Measurements from ENCODE around the gene EGFLAM. TPM values are rescaled to one million over a fixed set of nuclear protein-coding genes. Genes with fewer than 3 reads are reported as not detected.

The EGFLAM gene
- total RNA-seq, 2 experiments from 2014 or later: not detected

GRCh38 chr5:38341056-38341455, 82.7 kb downstream of the EGFLAM start:
- DNase-seq: no peak
- POLR2A ChIA-PET: no interaction called here
- H3K4me3 Mint-ChIP-seq: no peak overlapping the region

GRCh38 chr5:38341641-38342040, 83.3 kb downstream of the EGFLAM start:
- H3K27ac Mint-ChIP-seq: no peak overlapping the region
- no peak overlapping the region for H3K4me3 Mint-ChIP-seq
- H3K36me3 Mint-ChIP-seq: no peaks in the 10 kb centered on the region
- peaks cover 16% of the 10 kb centered on the region for H3K27me3 Mint-ChIP-seq
- no peaks in the 10 kb centered on the region for H3K4me1 Mint-ChIP-seq (ENCODE audit: low read depth)
- intact Hi-C loops (cut with micrococcal nuclease): no loop called here
- POLR2A ChIA-PET: no interaction called here
- DNase-seq: no peak
- CTCF ChIA-PET: no interaction called here
- H3K9me3 Mint-ChIP-seq: no peaks in the 10 kb centered on the region

More at GRCh38 chr5:38341056-38341455, 82.7 kb downstream of the EGFLAM start:
- Mint-ChIP-seq H3K36me3 (no peaks in the 10 kb centered on the region), H3K4me1 (ENCODE audit: low read depth) (no peaks in the 10 kb centered on the region), H3K27me3 (peaks cover 16% of the 10 kb centered on the region), H3K9me3 (no peaks in the 10 kb centered on the region), H3K27ac (no peak overlapping the region)
- CTCF ChIA-PET: no interaction called here
- intact Hi-C loops (cut with micrococcal nuclease): no loop called here

- peaks cover 16% of the 10 kb centered on the region for H3K27me3 Mint-ChIP-seq
- no peak overlapping the region for H3K27ac Mint-ChIP-seq
- no peak overlapping the region for H3K4me3 Mint-ChIP-seq
- CTCF ChIA-PET: no interaction called here
- no peaks in the 10 kb centered on the region for H3K9me3 Mint-ChIP-seq
- no peaks in the 10 kb centered on the region for H3K36me3 Mint-ChIP-seq
- intact Hi-C loops (cut with micrococcal nuclease): no loop called here
- POLR2A ChIA-PET: no interaction called here
- no peaks in the 10 kb centered on the region for H3K4me1 Mint-ChIP-seq (ENCODE audit: low read depth)
- DNase-seq: no peak
These were observed 83.9 kb downstream of the EGFLAM start for GRCh38 chr5:38342261-38342660.

GRCh38 chr5:38344891-38345290, 86.5 kb downstream of the EGFLAM start:
- ChIA-PET CTCF (no interaction called here), POLR2A (no interaction called here)
- Mint-ChIP-seq H3K9me3 (no peaks in the 10 kb centered on the region), H3K4me1 (ENCODE audit: low read depth) (peaks cover 6% of the 10 kb centered on the region), H3K36me3 (no peaks in the 10 kb centered on the region), H3K27me3 (peaks cover 4% of the 10 kb centered on the region), H3K27ac (no peak overlapping the region), H3K4me3 (no peak overlapping the region)
- intact Hi-C loops (cut with micrococcal nuclease): no loop called here
- DNase-seq: no peak

- intact Hi-C loops (cut with micrococcal nuclease): no loop called here
These were observed 88.2 kb downstream of the EGFLAM start for GRCh38 chr5:38346593-38346992.

GRCh38 chr5:38347040-38347763, 88.8 kb downstream of the EGFLAM start:
- intact Hi-C loops (cut with micrococcal nuclease): no loop called here
- Mint-ChIP-seq H3K27me3 (no peaks in the 10 kb centered on the region), H3K4me3 (no peak overlapping the region), H3K9me3 (no peaks in the 10 kb centered on the region), H3K36me3 (no peaks in the 10 kb centered on the region), H3K27ac (no peak overlapping the region), H3K4me1 (ENCODE audit: low read depth) (peaks cover 6% of the 10 kb centered on the region)
- CTCF ChIA-PET: no interaction called here
- no peak for DNase-seq
- POLR2A ChIA-PET: no interaction called here

More at GRCh38 chr5:38346593-38346992, 88.2 kb downstream of the EGFLAM start:
- no peaks in the 10 kb centered on the region for H3K36me3 Mint-ChIP-seq
- no peaks in the 10 kb centered on the region for H3K9me3 Mint-ChIP-seq
- no peaks in the 10 kb centered on the region for H3K27me3 Mint-ChIP-seq
- H3K4me1 Mint-ChIP-seq (ENCODE audit: low read depth): peaks cover 6% of the 10 kb centered on the region
- CTCF ChIA-PET: no interaction called here
- no peak overlapping the region for H3K4me3 Mint-ChIP-seq
- no peak for DNase-seq
- H3K27ac Mint-ChIP-seq: no peak overlapping the region
- POLR2A ChIA-PET: no interaction called here

GRCh38 chr5:38347896-38348295, 89.5 kb downstream of the EGFLAM start:
- no peak overlapping the region for H3K4me3 Mint-ChIP-seq
- no peak overlapping the region for H3K27ac Mint-ChIP-seq
- no peak for DNase-seq
- POLR2A ChIA-PET: no interaction called here
- no peaks in the 10 kb centered on the region for H3K27me3 Mint-ChIP-seq
- CTCF ChIA-PET: no interaction called here
- no peaks in the 10 kb centered on the region for H3K36me3 Mint-ChIP-seq
- H3K4me1 Mint-ChIP-seq (ENCODE audit: low read depth): peaks cover 6% of the 10 kb centered on the region
- H3K9me3 Mint-ChIP-seq: no peaks in the 10 kb centered on the region
- intact Hi-C loops (cut with micrococcal nuclease): no loop called here

- Mint-ChIP-seq H3K36me3 (no peaks in the 10 kb centered on the region), H3K27me3 (peaks cover 3% of the 10 kb centered on the region), H3K9me3 (no peaks in the 10 kb centered on the region), H3K4me1 (ENCODE audit: low read depth) (no peaks in the 10 kb centered on the region), H3K27ac (no peak overlapping the region), H3K4me3 (no peak overlapping the region)
- intact Hi-C loops (cut with micrococcal nuclease): no loop called here
- CTCF ChIA-PET: no interaction called here
- POLR2A ChIA-PET: no interaction called here
- no peak for DNase-seq
These were observed 102.1 kb downstream of the EGFLAM start for GRCh38 chr5:38360323-38361061.

GRCh38 chr5:38362713-38363112, 104.4 kb downstream of the EGFLAM start:
- intact Hi-C loops (cut with micrococcal nuclease): no loop called here
- no peaks in the 10 kb centered on the region for H3K36me3 Mint-ChIP-seq
- CTCF ChIA-PET: no interaction called here
- H3K4me3 Mint-ChIP-seq: no peak overlapping the region
- H3K9me3 Mint-ChIP-seq: no peaks in the 10 kb centered on the region
- POLR2A ChIA-PET: interaction anchor here (0.8 kb wide), 1 partner anchor 51 kb away, joined by 3 read pairs; no protein-coding TSS in a partner anchor
- no peak for DNase-seq
- H3K27me3 Mint-ChIP-seq: peaks cover 3% of the 10 kb centered on the region
- H3K27ac Mint-ChIP-seq: no peak overlapping the region
- peaks cover 2% of the 10 kb centered on the region for H3K4me1 Mint-ChIP-seq (ENCODE audit: low read depth)

- ChIA-PET CTCF (no interaction called here), POLR2A (no interaction called here)
- H3K27ac Mint-ChIP-seq: no peak overlapping the region
- H3K4me1 Mint-ChIP-seq (ENCODE audit: low read depth): peaks cover 10% of the 10 kb centered on the region
- no peaks in the 10 kb centered on the region for H3K9me3 Mint-ChIP-seq
- DNase-seq: no peak
- peaks cover 3% of the 10 kb centered on the region for H3K27me3 Mint-ChIP-seq
- no peak overlapping the region for H3K4me3 Mint-ChIP-seq
- H3K36me3 Mint-ChIP-seq: no peaks in the 10 kb centered on the region
- intact Hi-C loops (cut with micrococcal nuclease): no loop called here
These were observed 106.5 kb downstream of the EGFLAM start for GRCh38 chr5:38364825-38365224.

GRCh38 chr5:38367410-38367809, 109.1 kb downstream of the EGFLAM start:
- DNase-seq: no peak
- Mint-ChIP-seq H3K9me3 (no peaks in the 10 kb centered on the region), H3K27ac (no peak overlapping the region), H3K4me3 (no peak overlapping the region), H3K4me1 (ENCODE audit: low read depth) (peaks cover 10% of the 10 kb centered on the region), H3K27me3 (peaks cover 3% of the 10 kb centered on the region), H3K36me3 (no peaks in the 10 kb centered on the region)
- intact Hi-C loops (cut with micrococcal nuclease): no loop called here
- ChIA-PET POLR2A (no interaction called here), CTCF (no interaction called here)

GRCh38 chr5:38367966-38368365, 109.6 kb downstream of the EGFLAM start:
- ChIA-PET POLR2A (no interaction called here), CTCF (no interaction called here)
- intact Hi-C loops (cut with micrococcal nuclease): no loop called here
- no peak for DNase-seq
- no peak overlapping the region for H3K27ac Mint-ChIP-seq
- no peaks in the 10 kb centered on the region for H3K36me3 Mint-ChIP-seq
- H3K4me1 Mint-ChIP-seq (ENCODE audit: low read depth): peaks cover 10% of the 10 kb centered on the region
- H3K9me3 Mint-ChIP-seq: no peaks in the 10 kb centered on the region
- H3K27me3 Mint-ChIP-seq: peaks cover 3% of the 10 kb centered on the region
- no peak overlapping the region for H3K4me3 Mint-ChIP-seq

GRCh38 chr5:38369692-38370091, 111.3 kb downstream of the EGFLAM start:
- no peak for DNase-seq
- Mint-ChIP-seq H3K27ac (no peak overlapping the region), H3K27me3 (peaks cover under 1% of the 10 kb centered on the region), H3K36me3 (no peaks in the 10 kb centered on the region), H3K4me1 (ENCODE audit: low read depth) (peaks cover 10% of the 10 kb centered on the region), H3K4me3 (no peak overlapping the region), H3K9me3 (no peaks in the 10 kb centered on the region)
- POLR2A ChIA-PET: no interaction called here
- CTCF ChIA-PET: interaction anchor here (0.9 kb wide), 1 partner anchor 9 kb away, joined by 3 read pairs; no protein-coding TSS in a partner anchor
- intact Hi-C loops (cut with micrococcal nuclease): no loop called here
